AG04449 (cell line): Measurements from ENCODE around the gene EIF1AD.

Source experiments
- CTCF ChIA-PET: fragments of 350-600 bp; formaldehyde crosslinking; extraction: SDS; loops from one replicate; lab custom pipeline; 2021; ENCODE audit warnings: antibody characterized with exemption; lab: Yijun Ruan, JAX
- POLR2A ChIA-PET: fragments of 400-600, 350-600 bp; formaldehyde crosslinking; extraction: SDS; loops from one replicate; lab custom pipeline; 2020; ENCODE audit warnings: antibody characterized with exemption, inconsistent platforms; lab: Yijun Ruan, JAX
- DNase-seq: peaks from one replicate; pipeline ENCODE4 v3.0.0-alpha.2; 2010; ENCODE audit warnings: low read depth, low spot score
- H3K4me3 ChIP-seq: 2 replicates; pipeline ENCODE4 v1.5.1; 2011; ENCODE audit warnings: low read depth, mild to moderate bottlenecking, control low read depth, low read length
- CTCF ChIP-seq: IDR thresholded peaks from one replicate; pipeline ENCODE4 v1.5.1; 2011; ENCODE audit warnings: mild to moderate bottlenecking, moderate library complexity, low read length, control low read depth, inconsistent platforms; ENCODE audit not compliant: insufficient read depth; ENCODE audit errors: missing control alignments

EIF1AD gene

GRCh38 chr11:66002648-66003225 lies 780 bp upstream of the EIF1AD start:
- CTCF ChIA-PET = interaction anchor here (0.9 to 4.6 kb wide), 8 partner anchors 9 to 131 kb away, joined by 3 to 23 read pairs (median 3); partner anchors contain the start of gene CST6
- POLR2A ChIA-PET = interaction anchor here (0.5 to 1.4 kb wide), 9 partner anchors 8 to 143 kb away, joined by 3 to 6 read pairs (median 3); partner anchors contain the start of genes EFEMP2, FIBP and MUS81
- DNase-seq = no peak

GRCh38 chr11:65997286-65997685 lies 4.7 kb downstream of the EIF1AD start:
- H3K4me3 ChIP-seq = no peak overlapping the region
- TF ChIP-seq CTCF = no peak
- DNase-seq = no peak
- CTCF ChIA-PET = interaction anchor here (44.9 kb wide), 1 partner anchor 115 kb away, joined by 1090 read pairs; the partner anchor contains the start of genes CCDC85B, CTSW, EFEMP2 and FIBP
- POLR2A ChIA-PET = no interaction called here

More at GRCh38 chr11:66002648-66003225, 780 bp upstream of the EIF1AD start:
- peak; percentile 8 for TF ChIP-seq CTCF
- peak overlapping the region; percentile 94 for H3K4me3 ChIP-seq

GRCh38 chr11:65992056-65992455 lies 9.9 kb downstream of the EIF1AD start:
- POLR2A ChIA-PET = interaction anchor here (1.0 kb wide), 1 partner anchor 120 kb away, joined by 3 read pairs; the partner anchor contains the start of gene EFEMP2
- CTCF ChIA-PET = interaction anchor here (1.0 to 44.9 kb wide), 11 partner anchors 7 to 287 kb away, joined by 3 to 1090 read pairs (median 10); partner anchors contain the start of genes CCDC85B, CTSW, EFEMP2 and FIBP
- DNase-seq = no peak

GRCh38 chr11:65988791-65989592 lies 13.0 kb downstream of the EIF1AD start:
- peak; percentile 79 for DNase-seq
- no peak overlapping the region for H3K4me3 ChIP-seq
- peak; percentile 94 for TF ChIP-seq CTCF
- ChIA-PET CTCF (interaction anchor here (0.6 to 44.9 kb wide), 36 partner anchors 9 to 374 kb away, joined by 3 to 1090 read pairs (median 4); partner anchors contain the start of genes CCDC85B, CTSW, EFEMP2 and FIBP), POLR2A (interaction anchor here (0.7 to 1.0 kb wide), 2 partner anchors 98 to 131 kb away, joined by 3 read pairs; partner anchors contain the start of genes CCDC85B and CFL1)

More at GRCh38 chr11:65992056-65992455, 9.9 kb downstream of the EIF1AD start:
- H3K4me3 ChIP-seq = no peak overlapping the region
- TF ChIP-seq CTCF = no peak

GRCh38 chr11:65987336-65987735 lies 14.6 kb downstream of the EIF1AD start:
- DNase-seq = no peak
- no peak overlapping the region for H3K4me3 ChIP-seq
- ChIA-PET POLR2A (no interaction called here), CTCF (interaction anchor here (1.0 to 44.9 kb wide), 11 partner anchors 11 to 276 kb away, joined by 3 to 1090 read pairs (median 8); partner anchors contain the start of genes CCDC85B, CTSW, EFEMP2 and FIBP)
- TF ChIP-seq CTCF = no peak
